Effector memory CD4-positive, alpha-beta T cell (primary cell): ENCODE results near the gene A1CF.
"Not testable (repeated sequence)": the region's sequence is repeated elsewhere in the genome, so short reads cannot be mapped to it uniquely, and the experiment has no call there.

ENCODE experiments used
- DNase-seq, 3 donors: peaks; one replicate each; pipeline ENCODE4 v3.0.0-alpha.2; 2020
- H3K27ac ChIP-seq: 2 replicates; pipeline ENCODE4 v1.7.0; 2013; ENCODE audit warnings: mild to moderate bottlenecking, low read length, moderate library complexity; ENCODE audit not compliant: insufficient read depth, poor library complexity, severe bottlenecking
- H3K27me3 ChIP-seq: replicated peaks from 2 replicates; pipeline ENCODE4 v1.7.0; 2013; ENCODE audit warnings: mild to moderate bottlenecking, low read length; ENCODE audit not compliant: insufficient read depth, control insufficient read depth, poor library complexity, severe bottlenecking
- H3K36me3 ChIP-seq: 2 replicates; pipeline ENCODE4 v1.7.0; 2013; ENCODE audit warnings: mild to moderate bottlenecking, low read length, moderate library complexity; ENCODE audit not compliant: control insufficient read depth, insufficient read depth
- H3K4me1 ChIP-seq: 2 replicates; pipeline ENCODE4 v1.7.0; 2013; ENCODE audit warnings: low read length, mild to moderate bottlenecking; ENCODE audit not compliant: control insufficient read depth, insufficient read depth, poor library complexity, severe bottlenecking
- H3K4me3 ChIP-seq: 2 replicates; pipeline ENCODE4 v1.7.0; 2013; ENCODE audit warnings: low read length, low read depth, mild to moderate bottlenecking; ENCODE audit not compliant: insufficient read depth, poor library complexity, severe bottlenecking
- H3K9me3 ChIP-seq: 2 replicates; pipeline ENCODE4 v1.7.0; 2013; ENCODE audit warnings: mild to moderate bottlenecking, low read length, moderate library complexity; ENCODE audit not compliant: control insufficient read depth

The A1CF gene

GRCh38 chr10:50908366-50908765 lies 22.9 kb upstream of the A1CF start:
- no peak for DNase-seq
- Histone ChIP-seq H3K36me3 (no peaks in the 10 kb centered on the region), H3K4me3 (no peak overlapping the region), H3K4me1 (no peaks in the 10 kb centered on the region), H3K27me3 (no peaks in the 10 kb centered on the region), H3K9me3 (no peaks in the 10 kb centered on the region), H3K27ac (no peak overlapping the region)

GRCh38 chr10:50905797-50906196 lies 20.4 kb upstream of the A1CF start:
- not testable (repeated sequence) for H3K36me3 ChIP-seq, H3K27ac ChIP-seq, H3K27me3 ChIP-seq, H3K4me3 ChIP-seq, DNase-seq, H3K4me1 ChIP-seq, H3K9me3 ChIP-seq

- DNase-seq, result no peak
- Histone ChIP-seq H3K27me3 (no peaks in the 10 kb centered on the region), H3K4me3 (no peak overlapping the region), H3K9me3 (no peaks in the 10 kb centered on the region), H3K27ac (no peak overlapping the region), H3K4me1 (no peaks in the 10 kb centered on the region), H3K36me3 (no peaks in the 10 kb centered on the region)
Measured at GRCh38 chr10:50896721-50897120, 11.3 kb upstream of the A1CF start.

GRCh38 chr10:50894312-50894711 lies 8.9 kb upstream of the A1CF start:
- DNase-seq, result no peak
- Histone ChIP-seq H3K4me3 (no peak overlapping the region), H3K27me3 (no peaks in the 10 kb centered on the region), H3K4me1 (no peaks in the 10 kb centered on the region), H3K36me3 (no peaks in the 10 kb centered on the region), H3K9me3 (no peaks in the 10 kb centered on the region), H3K27ac (no peak overlapping the region)

- no peaks in the 10 kb centered on the region for H3K36me3 ChIP-seq
- DNase-seq, result no peak
Measured at GRCh38 chr10:50892467-50892866, 7.0 kb upstream of the A1CF start.

GRCh38 chr10:50884302-50884701 lies 1.1 kb downstream of the A1CF start:
- no peak overlapping the region for H3K27ac ChIP-seq
- H3K36me3 ChIP-seq, result no peaks in the 10 kb centered on the region
- H3K4me1 ChIP-seq, result no peaks in the 10 kb centered on the region
- no peak for DNase-seq
- no peaks in the 10 kb centered on the region for H3K27me3 ChIP-seq
- no peaks in the 10 kb centered on the region for H3K9me3 ChIP-seq
- no peak overlapping the region for H3K4me3 ChIP-seq

More at GRCh38 chr10:50892467-50892866, 7.0 kb upstream of the A1CF start:
- Histone ChIP-seq H3K4me1 (no peaks in the 10 kb centered on the region), H3K9me3 (no peaks in the 10 kb centered on the region), H3K4me3 (no peak overlapping the region), H3K27ac (no peak overlapping the region), H3K27me3 (no peaks in the 10 kb centered on the region)

- Histone ChIP-seq H3K27me3 (no peaks in the 10 kb centered on the region), H3K4me1 (no peaks in the 10 kb centered on the region), H3K36me3 (no peaks in the 10 kb centered on the region), H3K9me3 (no peaks in the 10 kb centered on the region), H3K4me3 (no peak overlapping the region), H3K27ac (no peak overlapping the region)
- no peak for DNase-seq
Measured at GRCh38 chr10:50883629-50884028, 1.8 kb downstream of the A1CF start.

GRCh38 chr10:50882540-50882983 lies 2.9 kb downstream of the A1CF start:
- no peak overlapping the region for H3K4me3 ChIP-seq
- H3K4me1 ChIP-seq, result no peaks in the 10 kb centered on the region
- no peak for DNase-seq
- no peaks in the 10 kb centered on the region for H3K9me3 ChIP-seq
- H3K27ac ChIP-seq, result no peak overlapping the region
- H3K36me3 ChIP-seq, result no peaks in the 10 kb centered on the region
- no peaks in the 10 kb centered on the region for H3K27me3 ChIP-seq

GRCh38 chr10:50881046-50881445 lies 4.4 kb downstream of the A1CF start:
- H3K36me3 ChIP-seq, H3K4me1 ChIP-seq, H3K27ac ChIP-seq, H3K27me3 ChIP-seq, H3K9me3 ChIP-seq, DNase-seq, H3K4me3 ChIP-seq: not testable (repeated sequence)

- no peak for DNase-seq
- no peaks in the 10 kb centered on the region for H3K4me1 ChIP-seq
- H3K27ac ChIP-seq, result no peak overlapping the region
Measured at GRCh38 chr10:50876429-50876828, 9.0 kb downstream of the A1CF start.

GRCh38 chr10:50874723-50875122 lies 10.7 kb downstream of the A1CF start:
- H3K36me3 ChIP-seq, result no peaks in the 10 kb centered on the region
- no peak for DNase-seq
- H3K4me3 ChIP-seq, result no peak overlapping the region
- no peaks in the 10 kb centered on the region for H3K4me1 ChIP-seq
- no peaks in the 10 kb centered on the region for H3K9me3 ChIP-seq
- no peak overlapping the region for H3K27ac ChIP-seq
- peaks cover 3% of the 10 kb centered on the region for H3K27me3 ChIP-seq

More at GRCh38 chr10:50876429-50876828, 9.0 kb downstream of the A1CF start:
- no peaks in the 10 kb centered on the region for H3K36me3 ChIP-seq
- H3K4me3 ChIP-seq, result no peak overlapping the region
- H3K27me3 ChIP-seq, result peaks cover 3% of the 10 kb centered on the region
- H3K9me3 ChIP-seq, result no peaks in the 10 kb centered on the region
